Glutamatergic neuron (in vitro differentiated cells): Measurements from ENCODE around the gene GCKR. TPM values are rescaled to one million over a fixed set of nuclear protein-coding genes. Genes with fewer than 3 reads are reported as not detected.

ENCODE experiments used
- DNase-seq: peaks from one replicate; pipeline ENCODE4 v3.0.0; 2022
- H3K27ac Mint-ChIP-seq: one replicate; pipeline ENCODE4 v1.8.0; 2020; ENCODE audit warnings: mild to moderate bottlenecking, mixed read lengths, inconsistent platforms; ENCODE audit not compliant: unreplicated experiment
- H3K27me3 Mint-ChIP-seq: one replicate; pipeline ENCODE4 v1.8.0; 2020; ENCODE audit warnings: mild to moderate bottlenecking, moderate library complexity, mixed read lengths, inconsistent platforms; ENCODE audit not compliant: unreplicated experiment
- H3K36me3 Mint-ChIP-seq: one replicate; pipeline ENCODE4 v1.8.0; 2020; ENCODE audit warnings: mild to moderate bottlenecking, mixed read lengths, inconsistent platforms; ENCODE audit not compliant: unreplicated experiment
- H3K4me1 Mint-ChIP-seq: one replicate; pipeline ENCODE4 v1.8.0; 2020; ENCODE audit warnings: mild to moderate bottlenecking, low read depth, mixed read lengths, inconsistent platforms; ENCODE audit not compliant: unreplicated experiment
- H3K4me3 Mint-ChIP-seq: one replicate; pipeline ENCODE4 v1.8.0; 2020; ENCODE audit warnings: mild to moderate bottlenecking, mixed read lengths, inconsistent platforms; ENCODE audit not compliant: unreplicated experiment
- H3K9me3 Mint-ChIP-seq: one replicate; pipeline ENCODE4 v1.8.0; 2020; ENCODE audit warnings: mild to moderate bottlenecking, moderate library complexity, mixed read lengths, inconsistent platforms; ENCODE audit not compliant: unreplicated experiment
- CTCF ChIP-seq: fragments of 200-600 bp; sonication (generic); IDR thresholded peaks from one replicate; pipeline ENCODE4 v1.5.0; 2021; ENCODE audit not compliant: partially characterized antibody, unreplicated experiment
- total RNA-seq: library from RNA; stranded (reverse); fragmentation: NEBNext Ultra II Directional; extraction: Animal tissue kit (Norgen Biotek cat#: 25700); gene quantifications from one replicate; pipeline ENCODE4 v1.2.1, GENCODE V29; 2021; ENCODE audit not compliant: unreplicated experiment

Gene GCKR
- total RNA-seq, 1 donor from 2014 or later: 0.61 TPM

- H3K4me3 Mint-ChIP-seq: no peak overlapping the region
- no peaks in the 10 kb centered on the region for H3K27me3 Mint-ChIP-seq
- H3K36me3 Mint-ChIP-seq: no peaks in the 10 kb centered on the region
- H3K27ac Mint-ChIP-seq: no peak overlapping the region
- no peak for TF ChIP-seq CTCF
- no peaks in the 10 kb centered on the region for H3K4me1 Mint-ChIP-seq
- peaks cover 5% of the 10 kb centered on the region for H3K9me3 Mint-ChIP-seq
- no peak for DNase-seq
These were observed 62.6 kb downstream of the GCKR start for GRCh38 chr2:27559228-27559627.

- H3K4me1 Mint-ChIP-seq: no peaks in the 10 kb centered on the region
- H3K27ac Mint-ChIP-seq: no peak overlapping the region
- H3K36me3 Mint-ChIP-seq: no peaks in the 10 kb centered on the region
- H3K27me3 Mint-ChIP-seq: no peaks in the 10 kb centered on the region
- peaks cover 5% of the 10 kb centered on the region for H3K9me3 Mint-ChIP-seq
- no peak for TF ChIP-seq CTCF
- no peak for DNase-seq
- no peak overlapping the region for H3K4me3 Mint-ChIP-seq
These were observed 64.4 kb downstream of the GCKR start for GRCh38 chr2:27561060-27561459.

- H3K27me3 Mint-ChIP-seq: no peaks in the 10 kb centered on the region
These were observed 70.0 kb downstream of the GCKR start for GRCh38 chr2:27566628-27567027.

GRCh38 chr2:27569398-27569797, 72.8 kb downstream of the GCKR start:
- H3K27me3 Mint-ChIP-seq: no peaks in the 10 kb centered on the region
- H3K36me3 Mint-ChIP-seq: peaks cover 3% of the 10 kb centered on the region
- no peak for DNase-seq
- H3K9me3 Mint-ChIP-seq: no peaks in the 10 kb centered on the region
- no peak overlapping the region for H3K27ac Mint-ChIP-seq
- no peaks in the 10 kb centered on the region for H3K4me1 Mint-ChIP-seq
- H3K4me3 Mint-ChIP-seq: no peak overlapping the region
- TF ChIP-seq CTCF: no peak

More at GRCh38 chr2:27566628-27567027, 70.0 kb downstream of the GCKR start:
- Mint-ChIP-seq H3K4me1 (no peaks in the 10 kb centered on the region), H3K4me3 (no peak overlapping the region), H3K9me3 (no peaks in the 10 kb centered on the region), H3K27ac (no peak overlapping the region), H3K36me3 (no peaks in the 10 kb centered on the region)
- TF ChIP-seq CTCF: no peak
- DNase-seq: no peak

GRCh38 chr2:27571197-27571596, 74.6 kb downstream of the GCKR start:
- H3K27me3 Mint-ChIP-seq: no peaks in the 10 kb centered on the region

More at GRCh38 chr2:27571197-27571596, 74.6 kb downstream of the GCKR start:
- Mint-ChIP-seq H3K4me1 (no peaks in the 10 kb centered on the region), H3K36me3 (peaks cover 5% of the 10 kb centered on the region), H3K4me3 (no peak overlapping the region), H3K27ac (no peak overlapping the region), H3K9me3 (no peaks in the 10 kb centered on the region)
- DNase-seq: no peak
- TF ChIP-seq CTCF: no peak
